HepG2 (cell line): Measurements from ENCODE around the gene ABHD3. TPM values are rescaled to one million over a fixed set of nuclear protein-coding genes. Genes with fewer than 3 reads are reported as not detected.
A peak's percentile ranks its signal among the peaks of the same experiment; 100 is the strongest.

Experiments
- CEBPZ ChIP-seq: IDR thresholded peaks from 2 replicates; pipeline ENCODE4 v1.6.1; 2012; ENCODE audit warnings: low read length, improper control_type of control experiment
- ERF ChIP-seq: IDR thresholded peaks from 2 replicates; pipeline ENCODE4 v1.6.1; 2018; ENCODE audit warnings: missing biosample characterization, missing genetic modification reagents
- HMG20A ChIP-seq: IDR thresholded peaks from 2 replicates; pipeline ENCODE4 v1.6.1; 2016; ENCODE audit warnings: borderline replicate concordance
- HOXA7 ChIP-seq: sonication (generic); formaldehyde crosslinking; IDR thresholded peaks from 2 replicates; pipeline ENCODE4 v1.8.1; 2022; ENCODE audit warnings: mild to moderate bottlenecking, missing genetic modification reagents, moderate library complexity
- LRRFIP1 ChIP-seq: sonication (generic); formaldehyde crosslinking; conservative IDR thresholded peaks from 2 replicates; pipeline ENCODE4 v1.4.0; 2020; ENCODE audit warnings: missing genetic modification reagents
- MIXL1 ChIP-seq: IDR thresholded peaks from 2 replicates; pipeline ENCODE4 v1.6.1; 2016
- TOPORS ChIP-seq: sonication (generic); formaldehyde crosslinking; IDR thresholded peaks from 2 replicates; pipeline ENCODE4 v1.8.0; 2023; ENCODE audit warnings: mild to moderate bottlenecking, missing genetic modification reagents
- ZBTB8A ChIP-seq: sonication (generic); formaldehyde crosslinking; IDR thresholded peaks from 2 replicates; pipeline ENCODE4 v1.4.0; 2020; ENCODE audit warnings: mild to moderate bottlenecking, low read depth, missing genetic modification reagents, borderline replicate concordance
- ZC3H13 ChIP-seq: sonication (generic); formaldehyde crosslinking; IDR thresholded peaks from 2 replicates; pipeline ENCODE4 v1.8.1; 2023; ENCODE audit warnings: mild to moderate bottlenecking, missing genetic modification reagents, moderate library complexity
- ZMAT3 ChIP-seq: sonication (generic); formaldehyde crosslinking; conservative IDR thresholded peaks from 2 replicates; pipeline ENCODE4 v1.7.0; 2021; ENCODE audit warnings: missing genetic modification reagents
- ZNF577 ChIP-seq: sonication (generic); formaldehyde crosslinking; IDR thresholded peaks from 2 replicates; pipeline ENCODE4 v1.4.0; 2020; ENCODE audit warnings: mild to moderate bottlenecking, low read depth, missing genetic modification reagents, borderline replicate concordance
- ZNF879 ChIP-seq: sonication (generic); formaldehyde crosslinking; IDR thresholded peaks from 2 replicates; pipeline ENCODE4 v1.8.1; 2023; ENCODE audit warnings: missing genetic modification reagents
- polyA plus RNA-seq, 8 experiments: library from polyadenylated mRNA; depleted of rRNA in 3 of 8; stranded (reverse) in 7 of 8; unstranded in 1 of 8; fragments of >200 nt; fragmentation: Illumina TruSeq in 4 of 8; extraction: Trizol in 4 of 8; gene quantifications; 2 replicates each; pipeline versions ENCODE4 v1.2.1 to v1.2.3, GENCODE V29; 2011 to 2016; ENCODE audit warnings: low read depth in 4 of 8, missing spikeins in 1 of 8, mixed read lengths in 1 of 8; ENCODE audit not compliant: insufficient read depth in 1 of 8
- total RNA-seq, 5 experiments: library from RNA; depleted of rRNA; stranded (reverse); fragments of >200 nt; fragmentation: Illumina TruSeq; extraction: Trizol; gene quantifications; 2 replicates each; pipeline ENCODE4 v1.2.3, GENCODE V29; 2016; ENCODE audit warnings: low read depth in 1 of 5
- TF ChIP-seq, protein P1 (sequence below), 2 experiments: fragments of 450-650 bp in 1 of 2; sonication (generic) in 1 of 2; formaldehyde crosslinking in 1 of 2; IDR thresholded peaks; 2 replicates each; pipeline versions ENCODE4 v1.6.1 to v1.8.0; 2016 to 2022; ENCODE audit warnings: antibody characterized with exemption in 1 of 2, mild to moderate bottlenecking in 1 of 2, missing genetic modification reagents in 1 of 2

The ABHD3 gene
- total and polyA plus RNA-seq, 2 of the 13 experiments (the other 11 are each of a cell fraction or from before 2014, with no cell fraction given), result 32.1 to 40.2 TPM

DNA sequence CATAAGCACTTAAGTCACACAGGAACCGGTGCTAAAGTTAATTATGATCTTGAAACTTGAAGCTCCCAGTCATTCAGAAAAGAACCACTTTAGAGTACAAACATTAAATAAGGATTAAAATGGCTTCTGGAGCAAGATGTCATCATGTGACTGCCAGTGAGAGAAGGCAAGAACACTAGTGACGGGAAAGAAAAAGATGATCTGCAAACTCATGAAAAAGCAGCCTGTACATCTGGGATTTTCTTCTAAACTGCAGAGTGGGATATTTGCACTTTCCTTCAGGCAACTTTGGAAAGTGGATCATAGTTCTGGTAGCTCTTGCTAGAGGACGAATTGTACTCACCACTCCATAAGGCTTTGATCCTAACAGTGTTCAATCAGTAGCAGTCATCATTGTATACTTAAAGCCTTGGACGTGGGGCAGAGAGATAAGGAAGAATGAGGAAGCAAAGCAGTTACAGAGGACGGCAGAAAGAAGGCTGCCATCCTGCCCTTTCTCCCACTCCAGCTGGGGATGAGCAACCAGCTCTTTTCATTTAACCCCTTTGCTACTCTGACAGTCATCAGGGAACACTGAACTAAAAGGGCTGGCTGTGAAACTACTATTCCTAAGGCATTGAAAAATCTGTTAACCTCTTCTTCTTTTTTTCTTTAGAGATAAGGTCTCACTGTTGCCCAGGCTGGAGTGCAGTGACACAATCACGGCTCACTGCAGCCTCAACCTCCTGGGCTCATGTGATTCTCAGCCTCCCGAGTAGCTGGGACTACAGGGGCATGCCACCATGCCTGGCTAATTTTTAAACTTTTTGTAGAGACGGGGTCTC is 18.1 kb downstream of the ABHD3 start (continued):
- TF ChIP-seq, protein P1, sequence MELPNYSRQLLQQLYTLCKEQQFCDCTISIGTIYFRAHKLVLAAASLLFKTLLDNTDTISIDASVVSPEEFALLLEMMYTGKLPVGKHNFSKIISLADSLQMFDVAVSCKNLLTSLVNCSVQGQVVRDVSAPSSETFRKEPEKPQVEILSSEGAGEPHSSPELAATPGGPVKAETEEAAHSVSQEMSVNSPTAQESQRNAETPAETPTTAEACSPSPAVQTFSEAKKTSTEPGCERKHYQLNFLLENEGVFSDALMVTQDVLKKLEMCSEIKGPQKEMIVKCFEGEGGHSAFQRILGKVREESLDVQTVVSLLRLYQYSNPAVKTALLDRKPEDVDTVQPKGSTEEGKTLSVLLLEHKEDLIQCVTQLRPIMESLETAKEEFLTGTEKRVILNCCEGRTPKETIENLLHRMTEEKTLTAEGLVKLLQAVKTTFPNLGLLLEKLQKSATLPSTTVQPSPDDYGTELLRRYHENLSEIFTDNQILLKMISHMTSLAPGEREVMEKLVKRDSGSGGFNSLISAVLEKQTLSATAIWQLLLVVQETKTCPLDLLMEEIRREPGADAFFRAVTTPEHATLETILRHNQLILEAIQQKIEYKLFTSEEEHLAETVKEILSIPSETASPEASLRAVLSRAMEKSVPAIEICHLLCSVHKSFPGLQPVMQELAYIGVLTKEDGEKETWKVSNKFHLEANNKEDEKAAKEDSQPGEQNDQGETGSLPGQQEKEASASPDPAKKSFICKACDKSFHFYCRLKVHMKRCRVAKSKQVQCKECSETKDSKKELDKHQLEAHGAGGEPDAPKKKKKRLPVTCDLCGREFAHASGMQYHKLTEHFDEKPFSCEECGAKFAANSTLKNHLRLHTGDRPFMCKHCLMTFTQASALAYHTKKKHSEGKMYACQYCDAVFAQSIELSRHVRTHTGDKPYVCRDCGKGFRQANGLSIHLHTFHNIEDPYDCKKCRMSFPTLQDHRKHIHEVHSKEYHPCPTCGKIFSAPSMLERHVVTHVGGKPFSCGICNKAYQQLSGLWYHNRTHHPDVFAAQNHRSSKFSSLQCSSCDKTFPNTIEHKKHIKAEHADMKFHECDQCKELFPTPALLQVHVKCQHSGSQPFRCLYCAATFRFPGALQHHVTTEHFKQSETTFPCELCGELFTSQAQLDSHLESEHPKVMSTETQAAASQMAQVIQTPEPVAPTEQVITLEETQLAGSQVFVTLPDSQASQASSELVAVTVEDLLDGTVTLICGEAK (IDR thresholded peaks at IDR 0.05), result no peak
- TF ChIP-seq, protein P1 (CRISPR knock-in tag; IDR thresholded peaks at IDR 0.05), result no peak; the same call in 1 of the 2 replicates
- TF ChIP-seq ZNF577 (CRISPR knock-in tag) (no peak), ZBTB8A (CRISPR knock-in tag) (no peak), ZNF879 (CRISPR knock-in tag) (no peak), CEBPZ (no peak), MIXL1 (peak; percentile 47; the same call in 1 of the 2 replicates), HMG20A (CRISPR knock-in tag) (peak; percentile 56; the same call in 1 of the 2 replicates), LRRFIP1 (no peak), ZC3H13 (CRISPR knock-in tag) (no peak), TOPORS (CRISPR knock-in tag) (no peak), HOXA7 (CRISPR knock-in tag) (no peak), ZMAT3 (no peak), ERF (CRISPR knock-in tag) (0 out of 2 replicates have a peak, but pooled peaks have one; percentile 44)
